Ovary (tissue), 9 donors: Measurements from ENCODE around the gene BMPR1A. TPM values are rescaled to one million over a fixed set of nuclear protein-coding genes. Genes with fewer than 3 reads are reported as not detected.

Experiments used
- DNase-seq, 5 donors: peaks; one replicate each; pipeline ENCODE4 v3.0.0-alpha.2; 2019 to 2020
- H3K27ac ChIP-seq, 2 donors: fragments of 200-600 bp; one replicate each; pipeline versions ENCODE4 v1.5.1 to v1.8.0; 2019 to 2022
- H3K27me3 ChIP-seq: fragments of 200-600 bp; one replicate; pipeline ENCODE4 v1.8.0; 2022
- H3K36me3 ChIP-seq: fragments of 200-600 bp; sonication (generic); one replicate; pipeline ENCODE4 v1.5.1; 2019
- H3K4me1 ChIP-seq: one replicate; pipeline ENCODE4 v1.8.1; 2013; ENCODE audit warnings: mild to moderate bottlenecking, moderate library complexity; ENCODE audit not compliant: insufficient read depth
- H3K4me3 ChIP-seq: fragments of 200-600 bp; sonication (generic); one replicate; pipeline ENCODE4 v1.5.1; 2017
- H3K9me3 ChIP-seq, 2 donors: fragments of 200-600 bp in 1 of 2; sonication (generic) in 1 of 2; one replicate each; pipeline versions ENCODE4 v1.5.1 to v1.8.1; 2013 to 2019; ENCODE audit warnings: mild to moderate bottlenecking in 1 of 2, moderate library complexity in 1 of 2
- CTCF ChIP-seq, 3 donors: fragments of 450-650 bp in 2 of 3; fragments of 200-600 bp in 1 of 3; IDR thresholded peaks; one replicate each; pipeline versions ENCODE4 v1.5.1 to v1.8.0; 2016 to 2022; ENCODE audit warnings: antibody characterized with exemption in 3 of 3, mild to moderate bottlenecking in 1 of 3
- EP300 ChIP-seq: sonication (generic); formaldehyde crosslinking; IDR thresholded peaks from one replicate; pipeline ENCODE4 v1.6.1; 2017; ENCODE audit warnings: antibody characterized with exemption
- POLR2A ChIP-seq: fragments of 450-650 bp; IDR thresholded peaks from one replicate; pipeline ENCODE4 v1.6.1; 2017; ENCODE audit warnings: antibody characterized with exemption, mild to moderate bottlenecking, moderate library complexity
- WGBS, 3 donors: extraction: QIAGEN DNeasy Blood & Tissue Kit in 1 of 3; methylation state at CpG; one replicate each; pipeline versions ENCODE4 v1.1.5 to v1.1.7; 2013 to 2017; 5-methylcytosine and 5-hydroxymethylcytosine counted together
- intact Hi-C, 4 donors: fragments of 100-400 bp; cut with DNase I; formaldehyde crosslinking; loops; one replicate each; pipeline versions ENCODE4 v1.11.0 to v1.15.1; 2022 to 2023
- polyA plus RNA-seq, 2 donors: library from polyadenylated mRNA; stranded (reverse); fragments of 200-250 nt in 1 of 2; fragments of 350-450 nt in 1 of 2; fragmentation: Illumina TruSeq in 1 of 2; extraction: RNeasy Lipid Tissue Mini Kit (QIAGEN cat#74804) in 1 of 2; gene quantifications; one replicate each; pipeline ENCODE4 v1.2.3, GENCODE V29; 2013 to 2014
- total RNA-seq, 7 donors: library from RNA; depleted of rRNA in 2 of 7; stranded (reverse); fragments of >200 nt in 2 of 7; fragmentation: NEBNext Ultra II Directional in 3 of 7; extraction: Animal tissue kit (Norgen Biotek cat#: 25700) in 3 of 7; gene quantifications; one replicate each; pipeline versions ENCODE4 v1.1.0 to v1.2.4, GENCODE V29; 2016 to 2023
- donor health status: DM: no; HTN: no; CAD: no; lungs with moderate emphysema.
- donor health status: DM: no; HTN: no; CAD: no.
- donor health status: Bipolar disorder and iron deficiency.
- donor health status: DM: yes; HTN: yes; CAD: no.
- donor health status: DM: no; HTN: no; CAD: no.
- donor health status: DM: yes; HTN: yes; CAD: no.

Gene BMPR1A
- total and polyA plus RNA-seq, 9 donors = 19.0 to 77.9 (median 55.8) TPM

GRCh38 chr10:86782701-86783418 lies 26.4 kb downstream of the BMPR1A start:
- Histone ChIP-seq H3K4me3 (no peak overlapping the region), H3K27ac (no peak overlapping the region), H3K9me3 (no peaks in the 10 kb centered on the region), H3K36me3 (no peaks in the 10 kb centered on the region), H3K27me3 (no peaks in the 10 kb centered on the region), H3K4me1 (peaks cover 14% of the 10 kb centered on the region)
- 85 to 89% (median 86%) methylated on average over 1 of the region's 1 CpG for WGBS, 3 donors
- no peak for DNase-seq
- intact Hi-C loops = no loop called here
- TF ChIP-seq EP300 (no peak), CTCF (IDR thresholded peaks at IDR 0.05) (no peak), POLR2A (no peak)

DNA sequence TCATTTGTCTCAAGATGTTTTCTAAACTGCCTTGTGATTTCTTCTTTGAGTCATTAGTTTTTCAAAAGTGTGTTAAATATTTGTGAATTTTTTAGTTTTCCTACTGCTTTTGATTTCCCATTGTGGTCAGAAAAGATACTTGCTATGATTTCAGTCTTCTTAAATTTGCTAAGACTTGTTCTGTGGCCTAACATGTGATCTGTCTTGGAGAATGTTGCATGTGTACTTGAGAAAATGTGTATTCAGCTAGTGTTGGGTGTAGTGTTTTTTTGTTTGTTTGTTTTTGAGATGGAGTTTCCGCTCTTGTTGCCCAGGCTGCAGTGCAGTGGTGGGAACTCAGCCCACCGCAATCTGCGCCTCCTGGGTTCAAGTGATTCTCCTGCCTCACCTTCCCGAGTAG lies 28.6 kb downstream of the BMPR1A start:
- Histone ChIP-seq H3K4me3 (no peak overlapping the region), H3K36me3 (no peaks in the 10 kb centered on the region), H3K4me1 (peaks cover 13% of the 10 kb centered on the region), H3K9me3 (no peaks in the 10 kb centered on the region), H3K27me3 (no peaks in the 10 kb centered on the region), H3K27ac (no peak overlapping the region)
- DNase-seq = no peak
- TF ChIP-seq POLR2A = no peak
- TF ChIP-seq EP300 = no peak
- TF ChIP-seq CTCF (IDR thresholded peaks at IDR 0.05) = no peak
- 84 to 99% (median 94%) methylated on average over 4 of the region's 4 CpGs for WGBS, 3 donors
- intact Hi-C loops = no loop called here

- Histone ChIP-seq H3K27ac (no peak overlapping the region), H3K4me3 (no peak overlapping the region), H3K36me3 (no peaks in the 10 kb centered on the region), H3K9me3 (no peaks in the 10 kb centered on the region), H3K4me1 (peaks cover 13% of the 10 kb centered on the region), H3K27me3 (no peaks in the 10 kb centered on the region)
- TF ChIP-seq EP300 (no peak), POLR2A (no peak), CTCF (IDR thresholded peaks at IDR 0.05) (no peak)
- 25 to 40% (median 34%) methylated on average over 5 of the region's 5 CpGs for WGBS, 3 donors
- intact Hi-C loops = no loop called here
- DNase-seq = no peak
Measured at GRCh38 chr10:86785968-86786367, 29.5 kb downstream of the BMPR1A start.

DNA sequence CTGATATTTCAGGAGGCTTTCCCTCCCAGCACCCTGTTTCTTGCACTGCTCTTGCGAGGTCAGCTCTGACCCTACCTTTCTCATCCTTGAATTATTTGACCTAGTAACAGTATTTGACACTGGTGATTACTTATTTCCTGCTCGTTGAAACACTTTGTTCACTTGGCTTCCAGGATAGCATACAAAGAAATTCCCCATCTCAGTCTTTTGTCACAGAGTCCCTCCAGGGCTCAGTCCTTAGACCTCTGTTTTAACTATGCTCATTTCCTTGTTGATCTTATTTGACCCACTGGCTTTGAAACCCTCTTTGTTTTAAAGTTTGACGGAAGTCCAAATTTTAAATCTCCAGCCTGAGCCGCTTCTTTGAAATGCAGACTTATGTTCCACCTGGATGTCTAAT lies 29.9 kb downstream of the BMPR1A start:
- Histone ChIP-seq H3K4me1 (peaks cover 13% of the 10 kb centered on the region), H3K27me3 (no peaks in the 10 kb centered on the region), H3K27ac (no peak overlapping the region), H3K9me3 (no peaks in the 10 kb centered on the region), H3K4me3 (no peak overlapping the region), H3K36me3 (no peaks in the 10 kb centered on the region)
- WGBS, 3 donors = 19 to 26% (median 23%) methylated on average over 4 of the region's 4 CpGs
- no peak for DNase-seq
- intact Hi-C loops = no loop called here
- no peak for TF ChIP-seq EP300
- no peak for TF ChIP-seq CTCF (IDR thresholded peaks at IDR 0.05)
- TF ChIP-seq POLR2A = no peak
